IMR-90 (cell line): ENCODE data around the gene RAPGEF5. TPM values are rescaled to one million over a fixed set of nuclear protein-coding genes. Genes with fewer than 3 reads are reported as not detected.

Experiments used
- ATAC-seq: fragments of 200-7000 bp; cut with Tn5 transposase; 2 replicates; pipeline ENCODE4 v1.9.1; 2020; ENCODE audit warnings: low read depth, mild to moderate bottlenecking, moderate library complexity
- BruUV-seq: library from RNA; stranded (reverse); fragments of 400-500 nt; replicated peaks from 2 replicates; lab custom pipeline; 2021; lab: Mats Ljungman, UMichigan
- CTCF ChIA-PET: fragments of 300-600 bp; formaldehyde crosslinking; extraction: SDS; loops from one replicate; lab custom pipeline; 2021; ENCODE audit warnings: antibody characterized with exemption; lab: Yijun Ruan, JAX
- POLR2A ChIA-PET: fragments of 300-600 bp; sonication (Branson Sonifier 250); formaldehyde crosslinking; loops from one replicate; lab custom pipeline; 2022; ENCODE audit warnings: antibody characterized with exemption; ENCODE audit not compliant: unreplicated experiment; lab: Charles Lee
- DNase-seq: peaks from one replicate; pipeline ENCODE4 v3.0.0; 2013
- H2AFZ ChIP-seq: replicated peaks from 2 replicates; pipeline ENCODE3; 2013; ENCODE audit warnings: low read length, mild to moderate bottlenecking; ENCODE audit not compliant: poor library complexity
- H2AK5ac ChIP-seq: 2 replicates; pipeline ENCODE4 v1.6.1; 2013; ENCODE audit warnings: low read depth, low read length, inconsistent platforms
- H2AK9ac ChIP-seq: replicated peaks from 2 replicates; pipeline ENCODE3; 2013; ENCODE audit warnings: mild to moderate bottlenecking, low read depth, low read length, moderate library complexity; ENCODE audit not compliant: poor library complexity
- H2BK120ac ChIP-seq: 2 replicates; pipeline ENCODE4 v1.6.1; 2013; ENCODE audit warnings: low read depth, low read length, inconsistent platforms
- H2BK15ac ChIP-seq: 3 replicates; pipeline ENCODE4 v1.6.1; 2013; ENCODE audit warnings: low read depth, low read length, inconsistent platforms
- H2BK20ac ChIP-seq: 2 replicates; pipeline ENCODE4 v1.6.1; 2013; ENCODE audit warnings: low read depth, mild to moderate bottlenecking, inconsistent platforms, low read length, moderate library complexity
- H2BK5ac ChIP-seq: 2 replicates; pipeline ENCODE4 v1.6.1; 2013; ENCODE audit warnings: mild to moderate bottlenecking, low read depth, low read length, inconsistent platforms; ENCODE audit not compliant: poor library complexity, severe bottlenecking
- H3K14ac ChIP-seq: replicated peaks from 2 replicates; pipeline ENCODE4 v1.6.1; 2013; ENCODE audit warnings: low read depth, low read length, inconsistent platforms
- H3K18ac ChIP-seq: 2 replicates; pipeline ENCODE4 v1.6.1; 2013; ENCODE audit warnings: low read depth, low read length, control low read depth
- H3K23ac ChIP-seq: 2 replicates; pipeline ENCODE4 v1.6.1; 2013; ENCODE audit warnings: low read depth, low read length, inconsistent platforms
- H3K27ac ChIP-seq: 2 replicates; pipeline ENCODE4 v1.5.1; 2013; ENCODE audit warnings: mild to moderate bottlenecking, control low read depth, low read length; ENCODE audit not compliant: insufficient read depth
- H3K27me3 ChIP-seq: 2 replicates; pipeline ENCODE4 v1.6.1; 2013; ENCODE audit warnings: low read length; ENCODE audit not compliant: control insufficient read depth, insufficient read depth
- H3K36me3 ChIP-seq: 2 replicates; pipeline ENCODE4 v1.6.1; 2013; ENCODE audit warnings: low read length, mixed read lengths; ENCODE audit not compliant: control insufficient read depth, insufficient read depth
- H3K4ac ChIP-seq: 2 replicates; pipeline ENCODE4 v1.6.1; 2013; ENCODE audit warnings: low read depth, low read length, inconsistent platforms
- H3K4me1 ChIP-seq: 2 replicates; pipeline ENCODE4 v1.6.1; 2013; ENCODE audit warnings: low read length, mixed read lengths; ENCODE audit not compliant: control insufficient read depth, insufficient read depth
- H3K4me2 ChIP-seq: 2 replicates; pipeline ENCODE4 v1.6.1; 2013; ENCODE audit warnings: low read depth, mild to moderate bottlenecking, control low read depth, low read length, moderate library complexity
- H3K4me3 ChIP-seq: 2 replicates; pipeline ENCODE4 v1.5.1; 2013; ENCODE audit warnings: low read depth, mild to moderate bottlenecking, control low read depth, low read length, moderate library complexity; ENCODE audit not compliant: insufficient read depth
- H3K56ac ChIP-seq: 2 replicates; pipeline ENCODE4 v1.6.1; 2013; ENCODE audit warnings: low read length, inconsistent platforms; ENCODE audit not compliant: insufficient read depth; ENCODE audit errors: extremely low read depth
- H3K79me1 ChIP-seq, 2 experiments: 2 replicates each; pipeline ENCODE4 v1.6.1; 2013; ENCODE audit warnings: low read length in 2 of 2, inconsistent platforms in 1 of 2, low read depth in 1 of 2
- H3K9ac ChIP-seq: 2 replicates; pipeline ENCODE4 v1.6.1; 2013; ENCODE audit warnings: low read depth, low read length, control low read depth
- H3K9me1 ChIP-seq: 2 replicates; pipeline ENCODE4 v1.6.1; 2013; ENCODE audit warnings: low read length, inconsistent platforms; ENCODE audit not compliant: insufficient read depth
- H3K9me3 ChIP-seq: 2 replicates; pipeline ENCODE4 v1.6.1; 2013; ENCODE audit warnings: low read length; ENCODE audit not compliant: control insufficient read depth, insufficient read depth
- H4K20me1 ChIP-seq: 2 replicates; pipeline ENCODE4 v1.6.1; 2013; ENCODE audit warnings: low read length, inconsistent platforms; ENCODE audit not compliant: insufficient read depth
- H4K5ac ChIP-seq: 2 replicates; pipeline ENCODE4 v1.6.1; 2013; ENCODE audit warnings: mild to moderate bottlenecking, low read depth, low read length, control low read depth
- H4K8ac ChIP-seq, 2 experiments: 2 replicates each; pipeline ENCODE4 v1.6.1; 2013; ENCODE audit warnings: low read depth in 2 of 2, low read length in 2 of 2, control low read depth in 1 of 2, inconsistent platforms in 1 of 2
- H4K91ac ChIP-seq: 2 replicates; pipeline ENCODE4 v1.6.1; 2013; ENCODE audit warnings: low read depth, low read length, inconsistent platforms; ENCODE audit not compliant: insufficient read depth
- CTCF ChIP-seq: conservative IDR thresholded peaks from 2 replicates; pipeline ENCODE4 v1.5.1; 2012; ENCODE audit warnings: mild to moderate bottlenecking, low read depth, low read length, improper control_type of control experiment
- ELK1 ChIP-seq: fragments of 150-350 bp; IDR thresholded peaks from 2 replicates; pipeline ENCODE4 v1.6.1; 2016; ENCODE audit warnings: low read depth, mild to moderate bottlenecking, low read length, moderate library complexity, borderline replicate concordance
- FOS ChIP-seq: fragments of 150-350 bp; IDR thresholded peaks from 2 replicates; pipeline ENCODE4 v1.6.1; 2016; ENCODE audit warnings: low read depth, low read length
- MAFK ChIP-seq: IDR thresholded peaks from 2 replicates; pipeline ENCODE4 v1.6.1; 2012; ENCODE audit warnings: low read depth, low read length, improper control_type of control experiment
- MAZ ChIP-seq: IDR thresholded peaks from 2 replicates; pipeline ENCODE4 v1.6.1; 2012; ENCODE audit warnings: low read depth, mild to moderate bottlenecking, low read length, improper control_type of control experiment, moderate library complexity, borderline replicate concordance
- MXI1 ChIP-seq: IDR thresholded peaks from 2 replicates; pipeline ENCODE4 v1.6.1; 2012; ENCODE audit warnings: low read depth, mild to moderate bottlenecking, low read length, moderate library complexity, borderline replicate concordance
- NFE2L2 ChIP-seq: fragments of 150-350 bp; IDR thresholded peaks from 2 replicates; pipeline ENCODE4 v1.6.1; 2016; ENCODE audit warnings: low read depth, mild to moderate bottlenecking, low read length
- RAD21 ChIP-seq: IDR thresholded peaks from 2 replicates; pipeline ENCODE4 v1.6.1; 2012; ENCODE audit warnings: low read length, improper control_type of control experiment
- RCOR1 ChIP-seq: IDR thresholded peaks from 2 replicates; pipeline ENCODE4 v1.6.1; 2012; ENCODE audit warnings: mild to moderate bottlenecking, low read length, improper control_type of control experiment; ENCODE audit not compliant: insufficient replicate concordance
- SMC3 ChIP-seq: fragments of 150-350 bp; IDR thresholded peaks from 2 replicates; pipeline ENCODE4 v1.6.1; 2016; ENCODE audit warnings: low read depth, mild to moderate bottlenecking, antibody characterized with exemption, low read length, moderate library complexity
- WGBS, 2 experiments: methylation state at CpG; one replicate each; pipeline versions ENCODE4 v1.1.5 to v1.1.7; 2013; ENCODE audit warnings: missing lambda C conversion rate in 2 of 2; ENCODE audit not compliant: insufficient read length in 1 of 2; ENCODE audit errors: extremely low coverage in 2 of 2; 5-methylcytosine and 5-hydroxymethylcytosine counted together
- dilution Hi-C: fragments of 300-500 bp; cut with HindIII; formaldehyde crosslinking; loops from one replicate; pipeline ENCODE4 v1.14.3; 2018; ENCODE audit warnings: low sequenced_read_pairs; ENCODE audit not compliant: unreplicated experiment
- in situ Hi-C: fragments of 300-500 bp; cut with MboI; formaldehyde crosslinking; loops from 3 replicates; pipeline ENCODE4 v1.14.3; 2019; ENCODE audit warnings: low sequenced_read_pairs, inconsistent platforms, mixed read lengths
- intact Hi-C: fragments of 100-400 bp; cut with micrococcal nuclease; formaldehyde crosslinking; loops from 2 replicates; pipeline ENCODE4 v1.10.0; 2022
- polyA plus RNA-seq, 3 experiments: library from polyadenylated mRNA; depleted of rRNA; stranded (reverse); fragments of >200 nt; gene quantifications; 2 replicates each; pipeline ENCODE4 v1.2.3, GENCODE V29; 2012; ENCODE audit warnings: low replicate concordance in 1 of 3
- total RNA-seq: library from RNA; depleted of rRNA; stranded (reverse); fragments of >200 nt; gene quantifications from 2 replicates; pipeline ENCODE4 v1.2.3, GENCODE V29; 2012

The RAPGEF5 gene
- total and polyA plus RNA-seq, 2 of the 4 experiments (the other 2 are of a cell fraction), result 0.05 to 0.18 TPM

- in situ Hi-C loops (no loop called here), intact Hi-C loops (no loop called here), dilution Hi-C loops (no loop called here)
- H2BK5ac ChIP-seq, result no peak overlapping the region
- no peak for ATAC-seq
- no peak overlapping the region for H3K14ac ChIP-seq
- no peak overlapping the region for H3K4ac ChIP-seq
- CTCF ChIA-PET, result no interaction called here
- no peak overlapping the region for H3K23ac ChIP-seq
- H3K4me3 ChIP-seq, result no peak overlapping the region
- no peak overlapping the region for H2BK20ac ChIP-seq
- H3K56ac ChIP-seq, result no peak overlapping the region
- no TSS peak for BruUV-seq
- no peak overlapping the region for H3K4me2 ChIP-seq
- H3K9ac ChIP-seq, result no peak overlapping the region
- H3K18ac ChIP-seq, result no peak overlapping the region
- no peak for DNase-seq
- TF ChIP-seq RAD21 (no peak), MXI1 (no peak), MAFK (no peak), MAZ (no peak), FOS (no peak), RCOR1 (no peak), CTCF (no peak), SMC3 (no peak), ELK1 (no peak), NFE2L2 (no peak)
- H4K91ac ChIP-seq, result no peak overlapping the region
- H3K9me3 ChIP-seq, result no peaks in the 10 kb centered on the region
- no peak overlapping the region for H4K8ac ChIP-seq
- no peak overlapping the region for H2AK5ac ChIP-seq
- no peak overlapping the region for H2AK9ac ChIP-seq
- no peak overlapping the region for H2BK120ac ChIP-seq
- H3K4me1 ChIP-seq, result no peaks in the 10 kb centered on the region
- no peaks in the 10 kb centered on the region for H3K79me1 ChIP-seq
- no peaks in the 10 kb centered on the region for H3K36me3 ChIP-seq
- no peaks in the 10 kb centered on the region for H3K9me1 ChIP-seq
- H4K20me1 ChIP-seq, result no peaks in the 10 kb centered on the region
- H4K5ac ChIP-seq, result no peak overlapping the region
- H3K27ac ChIP-seq, result no peak overlapping the region
- 60% methylated on average over 1 of the region's 2 CpGs; no CpG with 5 or more reads in 1 of the 2 experiments for WGBS, 2 experiments
- peaks cover 6% of the 10 kb centered on the region for H3K27me3 ChIP-seq
- no peak overlapping the region for H2BK15ac ChIP-seq
- H2AFZ ChIP-seq, result no peak overlapping the region
- POLR2A ChIA-PET, result no interaction called here
Observed at GRCh38 chr7:22377703-22378102, 20.7 kb upstream of the RAPGEF5 start.
